Uterus (tissue), 4 donors: Measurements from ENCODE around the gene GTPBP2. TPM values are rescaled to one million over a fixed set of nuclear protein-coding genes. Genes with fewer than 3 reads are reported as not detected.
A peak's percentile ranks its signal among the peaks of the same experiment; 100 is the strongest.
"Not testable (repeated sequence)": the region's sequence is repeated elsewhere in the genome, so short reads cannot be mapped to it uniquely, and the experiment has no call there.

Experiments used
- DNase-seq, 2 donors: peaks; one replicate each; pipeline ENCODE4 v3.0.0-alpha.2; 2019 to 2020
- H3K27ac ChIP-seq, 2 donors: fragments of 200-600 bp; sonication (generic); 1 replicate in 1 of 2; 2 replicates in 1 of 2; pipeline ENCODE4 v1.5.1; 2016 to 2018
- H3K27me3 ChIP-seq, 2 donors: fragments of 200-600 bp; sonication (generic); one replicate each; pipeline ENCODE4 v1.5.1; 2018 to 2019; ENCODE audit warnings: control low read depth in 1 of 2
- H3K36me3 ChIP-seq, 2 donors: fragments of 200-600 bp; sonication (generic); one replicate each; pipeline ENCODE4 v1.5.1; 2019; ENCODE audit warnings: control low read depth in 1 of 2
- H3K4me1 ChIP-seq, 2 donors: fragments of 200-600 bp; sonication (generic); one replicate each; pipeline ENCODE4 v1.5.1; 2018 to 2019; ENCODE audit warnings: control low read depth in 1 of 2
- H3K4me3 ChIP-seq, 2 donors: fragments of 200-600 bp; sonication (generic); 1 replicate in 1 of 2; 2 replicates in 1 of 2; pipeline ENCODE4 v1.5.1; 2018 to 2019; ENCODE audit warnings: mild to moderate bottlenecking in 1 of 2
- H3K9me3 ChIP-seq, 2 donors: fragments of 200-600 bp; sonication (generic); one replicate each; pipeline ENCODE4 v1.5.1; 2019; ENCODE audit warnings: control low read depth in 1 of 2
- CTCF ChIP-seq, 4 experiments: fragments of 200-600 bp in 2 of 4; fragments of 450-650 bp in 2 of 4; sonication (generic) in 2 of 4; IDR thresholded peaks; one replicate each; pipeline ENCODE4 v1.5.1; 2016 to 2019; ENCODE audit warnings: antibody characterized with exemption in 4 of 4, mild to moderate bottlenecking in 2 of 4, moderate library complexity in 1 of 4
- POLR2A ChIP-seq, 2 donors: fragments of 450-650 bp; IDR thresholded peaks; one replicate each; pipeline ENCODE4 v1.6.1; 2016; ENCODE audit warnings: antibody characterized with exemption in 2 of 2, mild to moderate bottlenecking in 1 of 2, moderate library complexity in 1 of 2
- intact Hi-C: fragments of 100-400 bp; cut with DNase I; formaldehyde crosslinking; loops from one replicate; pipeline ENCODE4 v1.15.1; 2023; ENCODE audit warnings: low total_unique reads
- total RNA-seq, 4 donors: library from RNA; depleted of rRNA in 3 of 4; stranded (reverse); fragments of >200 nt in 3 of 4; gene quantifications; one replicate each; pipeline versions ENCODE4 v1.1.0 to v1.2.4, GENCODE V29; 2014 to 2023
- donor health status: DM: yes; HTN: yes; CAD: no.

The GTPBP2 gene
- total RNA-seq, 4 donors from 2014 or later = 17.9 to 67.6 (median 40.2) TPM

- Histone ChIP-seq H3K4me3 (peak overlapping the region in 1 of 2 donors; percentile 77), H3K4me1 (peaks cover 0 to 3% of the 10 kb centered on the region in 2 donors), H3K27me3 (no peaks in the 10 kb centered on the region), H3K27ac (peak overlapping the region; percentile 83 to 89), H3K9me3 (no peaks in the 10 kb centered on the region), H3K36me3 (no peaks in the 10 kb centered on the region)
- DNase-seq = no peak
- intact Hi-C loops = no loop called here
- no peak for TF ChIP-seq POLR2A (IDR thresholded peaks at IDR 0.05)
- no peak for TF ChIP-seq CTCF (IDR thresholded peaks at IDR 0.05)
These were observed 5.7 kb upstream of the GTPBP2 start for GRCh38 chr6:43634702-43635303.

- intact Hi-C loops, H3K27ac ChIP-seq, H3K4me1 ChIP-seq, H3K27me3 ChIP-seq, H3K9me3 ChIP-seq, H3K36me3 ChIP-seq, DNase-seq, H3K4me3 ChIP-seq: not testable (repeated sequence)
These were observed 3.9 kb upstream of the GTPBP2 start for GRCh38 chr6:43633002-43633401.

GRCh38 chr6:43630980-43631619 lies 2.0 kb upstream of the GTPBP2 start:
- DNase-seq = no peak
- Histone ChIP-seq H3K4me3 (no peak overlapping the region), H3K27ac (peak overlapping the region; percentile 95 to 99), H3K4me1 (peaks cover 5 to 9% of the 10 kb centered on the region in 2 donors), H3K9me3 (no peaks in the 10 kb centered on the region), H3K27me3 (no peaks in the 10 kb centered on the region), H3K36me3 (no peaks in the 10 kb centered on the region)
- no peak for TF ChIP-seq CTCF (IDR thresholded peaks at IDR 0.05)
- TF ChIP-seq POLR2A (IDR thresholded peaks at IDR 0.05) = no peak
- intact Hi-C loops = no loop called here

GRCh38 chr6:43629505-43630300 lies 639 bp upstream of the GTPBP2 start:
- no peaks in the 10 kb centered on the region for H3K9me3 ChIP-seq
- TF ChIP-seq POLR2A (IDR thresholded peaks at IDR 0.05) = peak; percentile 75 to 82
- TF ChIP-seq CTCF (IDR thresholded peaks at IDR 0.05) = peak in 1 of 4 experiments; percentile 10
- H3K4me3 ChIP-seq = peak overlapping the region; percentile 96 to 97
- no peaks in the 10 kb centered on the region for H3K27me3 ChIP-seq
- peak overlapping the region; percentile 95 to 99 for H3K27ac ChIP-seq
- H3K4me1 ChIP-seq = peaks cover 5 to 9% of the 10 kb centered on the region in 2 donors
- H3K36me3 ChIP-seq = no peaks in the 10 kb centered on the region
- DNase-seq = peak; percentile 96 to 97
- intact Hi-C loops = no loop called here

- H3K4me3 ChIP-seq = peak overlapping the region; percentile 96 to 97
- intact Hi-C loops = no loop called here
- H3K4me1 ChIP-seq = peaks cover 5 to 9% of the 10 kb centered on the region in 2 donors
- TF ChIP-seq CTCF (IDR thresholded peaks at IDR 0.05) (no peak), POLR2A (IDR thresholded peaks at IDR 0.05) (no peak)
- H3K9me3 ChIP-seq = no peaks in the 10 kb centered on the region
- peak; percentile 61 to 63 for DNase-seq
- no peaks in the 10 kb centered on the region for H3K36me3 ChIP-seq
- H3K27me3 ChIP-seq = no peaks in the 10 kb centered on the region
- H3K27ac ChIP-seq = peak overlapping the region; percentile 95 to 99
These were observed 516 bp downstream of the GTPBP2 start for GRCh38 chr6:43628393-43629103.
